ENCODE data around the gene HOXA6. TPM values are rescaled to one million over a fixed set of nuclear protein-coding genes. Genes with fewer than 3 reads are reported as not detected.

Gene HOXA6
- total RNA-seq, 1 experiment from 2014 or later, result 12.7 TPM

DNA sequence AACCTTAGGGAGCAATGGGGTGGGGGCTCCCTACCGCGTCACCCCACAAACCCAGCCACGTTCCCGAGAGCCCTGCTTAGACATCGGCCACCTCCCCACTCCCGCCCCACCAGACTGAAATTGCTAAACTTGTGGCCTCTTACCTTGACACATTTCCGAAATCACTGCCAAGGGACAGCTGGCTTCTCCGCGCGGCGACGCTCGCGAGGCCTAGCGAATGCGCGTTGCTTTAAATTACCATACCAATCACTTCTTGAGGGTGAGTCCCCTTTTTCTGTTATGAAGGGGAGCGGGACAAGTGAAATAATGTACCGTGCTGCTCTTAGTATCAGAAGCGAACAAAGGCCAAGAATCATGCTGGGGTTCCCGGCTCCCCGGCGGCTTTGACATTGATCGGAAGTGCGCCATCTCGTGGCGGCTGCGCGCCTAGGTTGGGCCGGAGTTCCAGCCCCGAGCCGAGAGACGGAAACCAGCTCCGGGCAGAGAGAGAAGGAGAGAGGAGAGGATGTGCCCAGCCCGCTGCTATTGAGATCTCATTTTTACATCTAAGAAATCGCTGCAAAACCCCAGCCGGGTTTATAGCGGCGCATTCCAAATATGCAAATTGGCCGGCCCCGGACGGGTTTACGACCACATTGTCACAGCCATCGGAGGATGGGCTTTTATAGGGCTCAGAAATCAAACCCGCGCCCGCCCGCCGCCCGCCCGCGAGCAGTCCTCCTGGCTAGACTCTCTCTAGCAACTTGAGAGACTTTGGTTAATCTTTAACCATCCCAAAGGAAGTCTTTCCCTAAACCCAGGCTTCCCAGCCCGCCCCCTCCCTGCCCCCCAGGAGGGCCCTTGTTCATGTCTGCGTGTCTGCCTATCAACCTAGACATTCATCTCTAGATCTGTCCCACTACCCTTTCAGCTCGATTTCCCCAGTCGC, 32.2 kb upstream of the HOXA6 start:
- peak overlapping the region; percentile 38; the same call in 1 of the 2 replicates for H3K27ac ChIP-seq (ENCODE audit: low read depth, low read length)

More for the DNA sequence above, 32.2 kb upstream of the HOXA6 start:
- ATAC-seq, result peak; percentile 79
- Histone ChIP-seq H3K36me3 (ENCODE audit: control insufficient read depth in 1 of 2, insufficient read depth in 2 of 2, low read length in 2 of 2) (no peaks in the 10 kb centered on the region), H4K20me1 (ENCODE audit: insufficient read depth) (no peaks in the 10 kb centered on the region), H3K9ac (ENCODE audit: low read length) (peak overlapping the region; percentile 65), H3K9me3 (ENCODE audit: control insufficient read depth in 1 of 2, insufficient read depth in 1 of 2, low read depth in 1 of 2, low read length in 2 of 2) (no peaks in the 10 kb centered on the region), H3K4me2 (ENCODE audit: low read length) (peak overlapping the region; percentile 90), H3K9me2 (ENCODE audit: insufficient read depth) (no peaks in the 10 kb centered on the region), H3K27me3 (ENCODE audit: insufficient read depth, low read length) (no peaks in the 10 kb centered on the region), H3K4me3 (replicated peaks in 1 of 2; ENCODE audit: low read depth in 1 of 2, low read length in 2 of 2) (peak overlapping the region; percentile 43 to 56), H3K79me2 (ENCODE audit: insufficient read depth, low read length) (peaks cover 17% of the 10 kb centered on the region), H3K4me1 (ENCODE audit: control insufficient read depth in 1 of 2, insufficient read depth in 2 of 2, low read length in 2 of 2) (peaks cover 30 to 51% of the 10 kb centered on the region in 2 experiments), H2AFZ (ENCODE audit: low read depth, low read length, poor library complexity, severe bottlenecking) (peak overlapping the region; percentile 83)
- intact Hi-C loops (cut with micrococcal nuclease), result no loop called here
- ChIA-PET POLR2A (interaction anchor here (1.1 kb wide), 1 partner anchor 9 kb away, joined by 7 read pairs; no protein-coding TSS in a partner anchor), CTCF (interaction anchor here (0.6 to 2.5 kb wide), 20 partner anchors 10 to 1287 kb away, joined by 3 to 32 read pairs (median 4); partner anchors contain the start of gene HOXA13), RAD21 (ENCODE audit: low non-redundant PET in 1 of 2, low total read pairs in 2 of 2, uncharacterized antibody in 2 of 2, unreplicated experiment in 2 of 2) (no interaction called here)
- no peak for DNase-seq (ENCODE audit: low read depth, low spot score)
- no TSS peak for BruUV-seq (replicated peaks)
- TF ChIP-seq, protein P1, sequence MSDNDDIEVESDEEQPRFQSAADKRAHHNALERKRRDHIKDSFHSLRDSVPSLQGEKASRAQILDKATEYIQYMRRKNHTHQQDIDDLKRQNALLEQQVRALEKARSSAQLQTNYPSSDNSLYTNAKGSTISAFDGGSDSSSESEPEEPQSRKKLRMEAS (IDR thresholded peaks at IDR 0.05), result peak; percentile 65; the same call in 1 of the 2 replicates
- TF ChIP-seq, protein P2, sequence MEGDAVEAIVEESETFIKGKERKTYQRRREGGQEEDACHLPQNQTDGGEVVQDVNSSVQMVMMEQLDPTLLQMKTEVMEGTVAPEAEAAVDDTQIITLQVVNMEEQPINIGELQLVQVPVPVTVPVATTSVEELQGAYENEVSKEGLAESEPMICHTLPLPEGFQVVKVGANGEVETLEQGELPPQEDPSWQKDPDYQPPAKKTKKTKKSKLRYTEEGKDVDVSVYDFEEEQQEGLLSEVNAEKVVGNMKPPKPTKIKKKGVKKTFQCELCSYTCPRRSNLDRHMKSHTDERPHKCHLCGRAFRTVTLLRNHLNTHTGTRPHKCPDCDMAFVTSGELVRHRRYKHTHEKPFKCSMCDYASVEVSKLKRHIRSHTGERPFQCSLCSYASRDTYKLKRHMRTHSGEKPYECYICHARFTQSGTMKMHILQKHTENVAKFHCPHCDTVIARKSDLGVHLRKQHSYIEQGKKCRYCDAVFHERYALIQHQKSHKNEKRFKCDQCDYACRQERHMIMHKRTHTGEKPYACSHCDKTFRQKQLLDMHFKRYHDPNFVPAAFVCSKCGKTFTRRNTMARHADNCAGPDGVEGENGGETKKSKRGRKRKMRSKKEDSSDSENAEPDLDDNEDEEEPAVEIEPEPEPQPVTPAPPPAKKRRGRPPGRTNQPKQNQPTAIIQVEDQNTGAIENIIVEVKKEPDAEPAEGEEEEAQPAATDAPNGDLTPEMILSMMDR (IDR thresholded peaks at IDR 0.05 in 2 of 3, conservative IDR thresholded peaks at IDR 0.05 in 1 of 3; ENCODE audit: borderline replicate concordance in 1 of 3, insufficient read depth in 1 of 3, low read depth in 2 of 3, low read length in 2 of 3), result peak; percentile 80 to 97 (median 93)
- TF ChIP-seq ZFX (IDR thresholded peaks at IDR 0.05), result peak; percentile 84
- peak; percentile 45 for TF ChIP-seq TCF7L2 (IDR thresholded peaks at IDR 0.05; ENCODE audit: borderline replicate concordance, extremely low read depth, insufficient read depth, insufficient read length)
- TF ChIP-seq FOSL1 (IDR thresholded peaks at IDR 0.05; ENCODE audit: low read depth), result no peak
- peak; percentile 43; the same call in 1 of the 2 replicates for TF ChIP-seq POLR2AphosphoS5 (IDR thresholded peaks at IDR 0.05; ENCODE audit: low read depth, low read length)

Data from HCT116 (cell line).